Measurements from ENCODE around the gene HSD17B2.
"Not testable (repeated sequence)": the region's sequence is repeated elsewhere in the genome, so short reads cannot be mapped to it uniquely, and the experiment has no call there.

The HSD17B2 gene, protein sequence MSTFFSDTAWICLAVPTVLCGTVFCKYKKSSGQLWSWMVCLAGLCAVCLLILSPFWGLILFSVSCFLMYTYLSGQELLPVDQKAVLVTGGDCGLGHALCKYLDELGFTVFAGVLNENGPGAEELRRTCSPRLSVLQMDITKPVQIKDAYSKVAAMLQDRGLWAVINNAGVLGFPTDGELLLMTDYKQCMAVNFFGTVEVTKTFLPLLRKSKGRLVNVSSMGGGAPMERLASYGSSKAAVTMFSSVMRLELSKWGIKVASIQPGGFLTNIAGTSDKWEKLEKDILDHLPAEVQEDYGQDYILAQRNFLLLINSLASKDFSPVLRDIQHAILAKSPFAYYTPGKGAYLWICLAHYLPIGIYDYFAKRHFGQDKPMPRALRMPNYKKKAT

DNA sequence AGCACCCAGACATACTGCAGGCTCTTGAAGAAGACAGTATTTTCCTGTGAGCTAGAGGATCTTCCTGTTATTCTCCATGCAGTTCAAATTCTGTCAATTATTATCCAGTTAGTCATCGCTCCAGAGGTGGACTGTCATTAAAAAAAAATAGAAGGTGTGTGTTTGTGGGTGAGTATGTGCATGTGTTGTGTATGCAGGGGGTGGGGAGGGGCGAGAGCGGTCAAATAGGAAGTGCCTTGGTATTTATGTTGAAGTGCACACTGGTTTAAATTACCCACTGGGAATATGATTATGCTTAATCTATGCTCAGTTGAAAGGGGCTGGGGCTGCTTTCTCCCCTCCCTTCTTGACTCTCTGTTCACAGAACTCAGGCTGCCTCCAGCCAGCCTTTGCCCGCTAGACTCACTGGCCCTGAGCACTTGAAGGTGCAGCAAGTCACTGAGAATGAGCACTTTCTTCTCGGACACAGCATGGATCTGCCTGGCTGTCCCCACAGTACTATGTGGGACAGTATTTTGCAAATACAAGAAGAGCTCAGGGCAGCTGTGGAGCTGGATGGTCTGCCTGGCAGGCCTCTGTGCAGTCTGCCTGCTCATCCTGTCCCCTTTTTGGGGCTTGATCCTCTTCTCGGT, at the start of gene HSD17B2:
Gene HSD17B2 (plus strand): TSS at position 273 of the 632 bp plus-strand sequence. CDS start 172 bp downstream, at position 445.
- no peak for DNase-seq

DNA sequence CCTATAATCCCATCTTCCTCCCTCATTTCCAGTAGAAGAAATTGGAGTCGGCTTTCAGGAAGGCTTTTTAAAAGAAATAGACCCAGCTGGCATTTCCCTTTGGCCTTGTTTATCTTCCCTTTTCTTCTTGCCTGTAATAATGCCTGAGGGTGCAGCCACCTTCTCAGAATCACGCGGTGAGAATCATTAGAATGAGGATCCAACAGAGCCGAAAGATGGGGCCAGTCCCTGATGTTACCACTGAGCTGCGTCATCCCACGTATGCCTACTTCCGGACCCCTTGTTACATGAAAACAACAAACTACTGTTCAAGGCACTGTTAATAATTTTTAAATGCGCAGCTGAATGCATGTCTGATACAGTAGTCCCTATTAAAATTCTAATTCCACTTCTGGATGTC, 47.9 kb upstream of the HSD17B2 start:
- no peak for DNase-seq

DNA sequence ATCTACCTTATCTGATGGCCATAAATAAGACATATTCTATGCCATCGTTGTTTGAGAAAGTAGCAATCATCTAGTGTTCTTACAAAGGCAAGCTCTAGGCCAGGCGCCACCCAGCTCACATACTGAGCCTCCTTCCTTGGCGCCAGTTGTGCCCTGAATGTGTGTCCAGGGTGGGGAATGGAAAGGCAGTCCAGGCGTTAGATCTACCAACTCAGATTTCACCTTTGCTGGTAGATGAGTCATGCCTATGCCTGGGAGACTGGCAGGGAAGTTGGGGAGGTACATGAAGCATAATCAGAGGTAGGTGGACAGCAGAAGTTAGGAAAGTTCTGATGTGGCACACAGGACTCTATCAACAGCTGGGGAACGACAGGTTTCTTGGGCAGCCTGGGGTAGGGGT, 47.3 kb upstream of the HSD17B2 start:
- DNase-seq, result no peak

DNA sequence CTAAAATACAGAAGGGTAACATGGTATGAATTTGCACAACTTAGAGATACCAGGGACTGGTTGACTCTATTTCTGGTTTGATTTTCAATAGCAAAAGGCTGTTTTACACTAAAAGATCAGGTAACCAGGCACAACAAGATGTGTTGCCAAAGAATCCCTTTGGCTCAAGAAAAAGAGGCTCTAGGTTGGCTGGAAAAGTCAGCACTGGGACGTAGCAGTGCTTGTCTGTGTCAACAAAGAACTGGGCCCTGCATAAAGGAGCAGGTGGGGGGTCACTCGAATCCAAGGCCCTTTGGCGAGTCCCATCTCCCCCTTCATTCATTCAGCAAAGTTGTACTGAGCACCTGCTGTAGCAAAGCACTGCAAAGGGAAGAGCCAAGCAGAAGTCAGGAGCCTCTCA, 42.2 kb upstream of the HSD17B2 start:
- DNase-seq, result no peak

DNA sequence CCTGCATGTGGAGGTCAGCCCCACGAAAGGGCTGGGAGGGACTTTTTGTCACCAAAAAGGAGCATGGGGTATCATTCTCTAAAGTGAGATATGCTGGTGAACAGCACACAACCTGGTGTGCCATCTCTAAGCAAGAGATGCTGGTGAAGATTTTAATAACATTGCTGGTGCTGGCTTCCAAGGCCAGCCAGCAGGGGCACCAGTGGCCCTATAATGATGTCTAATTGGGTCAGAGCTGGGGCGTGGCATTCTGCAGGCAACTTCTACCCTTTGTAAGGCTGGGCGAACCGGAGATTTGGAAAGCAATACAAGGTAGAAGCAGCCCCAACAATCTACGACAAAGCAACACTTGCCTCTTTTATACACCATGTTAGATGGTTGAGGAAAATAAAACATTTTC, 40.6 kb upstream of the HSD17B2 start:
- no peak for DNase-seq

DNA sequence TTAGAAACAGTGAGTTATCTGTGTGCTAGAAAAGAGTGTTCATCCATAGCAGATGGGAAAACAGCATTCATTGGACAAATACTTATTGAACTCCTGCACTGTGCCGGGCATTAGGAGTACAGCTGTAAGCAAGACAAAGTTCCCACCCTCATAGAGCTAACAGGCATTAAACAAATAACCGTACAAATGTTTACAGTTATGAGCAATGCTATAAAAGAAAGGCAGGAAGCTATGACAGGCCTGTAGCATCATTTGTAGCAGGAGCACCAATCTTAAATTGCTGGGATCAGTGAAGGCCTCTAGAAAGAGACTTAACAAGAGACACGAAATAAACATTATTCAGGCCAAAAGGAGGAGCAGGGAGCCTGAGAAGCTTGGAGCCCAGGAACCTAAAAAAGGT, 39.4 kb upstream of the HSD17B2 start:
- no peak for DNase-seq

DNA sequence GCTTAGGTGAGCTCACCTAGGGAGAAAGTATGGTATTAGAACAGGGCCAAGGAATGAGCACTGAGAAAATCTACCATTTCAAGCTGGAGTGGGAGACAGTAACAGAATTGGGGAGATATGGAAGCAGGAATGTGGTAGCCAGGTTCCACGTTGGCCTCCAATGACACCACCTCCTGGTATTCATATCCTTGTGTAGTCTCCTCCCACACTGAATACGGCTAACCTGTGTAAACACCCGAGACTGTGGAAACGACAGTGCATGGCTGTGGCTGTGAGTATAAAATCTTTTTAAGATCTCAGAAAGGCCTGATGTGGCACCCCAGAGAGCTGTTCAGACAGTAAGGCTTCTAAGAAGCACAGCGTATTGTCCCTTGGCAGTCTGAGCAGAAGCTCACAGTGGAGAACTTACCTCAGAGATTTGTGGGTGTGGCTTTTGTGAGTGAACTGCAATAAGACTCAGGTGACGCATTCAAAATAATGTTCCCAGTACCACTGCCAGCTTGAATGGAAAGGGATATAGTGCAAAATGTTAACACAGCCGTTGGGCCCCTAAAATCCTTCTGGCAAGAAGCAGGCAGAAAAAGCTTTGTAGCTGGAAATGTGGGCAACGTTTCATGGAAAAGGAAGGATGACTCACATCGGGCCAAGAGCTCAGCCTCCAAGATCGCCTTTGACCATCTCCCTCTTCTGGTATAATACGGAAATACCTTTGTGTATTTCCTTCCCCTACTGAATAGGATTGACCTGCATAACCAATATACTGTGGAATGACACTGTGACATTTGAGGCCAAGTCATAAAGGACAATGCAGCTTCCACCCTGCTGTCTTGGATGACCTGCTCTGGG, 38.2 kb upstream of the HSD17B2 start:
- peak; percentile 60 for DNase-seq

DNA sequence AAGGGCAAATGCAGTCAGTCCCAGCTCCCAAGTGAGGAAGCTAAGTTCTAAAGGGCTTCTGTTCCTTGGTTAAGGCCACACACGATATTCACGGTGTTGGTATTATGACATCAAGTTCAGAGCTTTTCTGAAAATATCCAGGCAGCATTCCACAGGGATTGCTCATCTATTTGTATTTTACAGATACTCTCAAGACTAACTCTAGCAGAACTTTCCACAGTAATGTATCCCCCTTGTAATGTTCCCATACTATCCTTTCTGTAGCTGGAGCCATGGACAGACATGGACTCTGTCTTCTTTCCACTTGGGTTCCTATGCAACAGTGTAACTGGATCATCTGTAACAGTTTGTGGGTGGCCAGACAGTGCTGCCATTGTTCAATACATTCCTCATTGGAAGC, 37.3 kb upstream of the HSD17B2 start:
- DNase-seq, result no peak

DNA sequence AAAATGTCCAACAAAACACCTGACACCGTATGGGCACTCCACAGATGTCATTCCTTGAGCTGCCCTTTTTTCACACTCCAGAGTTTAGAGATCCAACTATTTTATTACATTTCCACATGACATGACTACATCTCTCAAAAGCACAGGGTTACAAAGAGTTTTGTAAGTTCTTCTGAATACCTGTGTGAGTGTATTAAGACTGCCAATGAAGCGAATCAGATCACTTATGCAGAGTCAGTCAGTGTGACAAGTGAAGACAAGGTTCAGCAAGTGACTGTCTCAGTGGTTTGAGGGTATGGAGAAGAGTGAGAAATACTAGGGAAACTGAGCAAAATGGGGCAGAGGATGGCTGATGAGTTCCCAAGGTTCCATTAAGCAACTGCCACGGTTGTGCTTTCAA, 32.2 kb upstream of the HSD17B2 start:
- DNase-seq, result no peak

DNA sequence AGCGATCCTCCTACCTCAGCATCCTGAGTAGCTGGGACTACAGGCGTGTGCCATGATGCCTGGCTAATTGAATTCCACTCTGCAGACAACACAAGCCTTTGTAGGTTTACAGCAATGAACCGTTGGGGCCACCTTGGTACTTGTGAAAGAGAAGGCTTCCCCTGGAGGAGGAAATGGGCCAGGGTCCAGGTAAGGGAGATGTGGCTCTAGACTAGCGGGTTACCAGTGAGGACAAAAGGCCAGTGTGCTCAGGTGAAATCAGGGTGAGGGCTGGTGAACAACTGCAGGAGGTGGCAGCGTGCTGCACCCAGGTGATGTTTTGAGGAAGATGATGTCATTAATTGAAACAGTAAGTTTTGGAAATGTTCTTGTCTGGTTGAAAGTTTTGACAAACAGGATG, 30.5 kb upstream of the HSD17B2 start:
- no peak for DNase-seq

DNA sequence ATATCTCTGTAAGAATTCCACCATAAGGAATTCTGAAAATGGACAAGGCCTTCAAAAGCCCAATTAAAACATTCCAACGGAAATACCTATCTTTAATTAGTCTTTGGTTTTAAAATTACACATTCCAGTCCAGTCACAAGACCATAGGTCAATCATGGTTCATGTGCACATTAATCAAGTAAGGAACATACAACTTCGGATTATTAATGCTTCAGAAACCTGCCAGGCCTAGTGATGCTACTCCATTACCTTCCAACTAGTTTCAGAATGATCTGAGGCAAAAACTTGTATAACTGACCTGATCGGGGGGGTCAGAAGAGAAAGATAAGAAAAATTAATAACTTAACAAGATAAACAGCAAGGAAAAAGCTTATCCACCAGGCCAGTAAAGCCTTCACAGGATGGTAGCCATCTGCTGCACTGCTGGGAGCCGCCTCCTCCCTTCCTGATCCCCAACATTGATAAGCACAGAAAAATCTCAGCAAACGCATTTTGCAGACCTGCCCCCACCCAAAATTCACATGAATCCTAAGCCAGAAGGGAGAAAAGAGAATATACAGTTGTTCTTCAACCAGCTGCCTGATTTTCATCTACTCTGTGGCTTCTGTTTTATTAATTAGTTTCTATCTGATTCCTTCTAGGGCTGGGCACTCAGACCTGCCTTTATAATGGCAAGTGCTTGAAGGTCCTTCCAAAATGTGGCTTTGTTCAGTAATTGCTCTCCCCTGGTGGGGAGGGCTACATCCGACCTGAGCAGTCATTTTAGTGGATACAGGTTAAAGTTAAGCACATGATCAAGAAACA, 29.8 kb upstream of the HSD17B2 start:
- DNase-seq, result no peak

DNA sequence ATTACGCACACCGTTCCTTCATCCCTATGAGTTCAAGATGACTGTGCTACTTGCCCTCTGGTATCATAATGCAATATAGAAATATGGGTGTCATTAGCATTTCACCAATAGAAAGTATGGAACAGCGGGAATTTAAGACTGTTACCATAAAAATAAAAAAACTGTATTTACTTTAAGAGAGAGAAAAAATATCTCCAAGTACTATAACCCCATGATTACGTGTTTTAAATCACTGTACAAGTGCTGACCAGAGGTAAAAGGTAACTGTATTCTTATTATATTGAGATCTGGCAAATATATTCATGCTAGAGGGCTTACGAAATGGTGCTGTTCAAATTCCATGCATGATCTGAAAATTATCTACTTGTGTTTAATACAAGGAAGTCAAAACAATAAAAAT, 29.0 kb upstream of the HSD17B2 start:
- DNase-seq, result no peak

DNA sequence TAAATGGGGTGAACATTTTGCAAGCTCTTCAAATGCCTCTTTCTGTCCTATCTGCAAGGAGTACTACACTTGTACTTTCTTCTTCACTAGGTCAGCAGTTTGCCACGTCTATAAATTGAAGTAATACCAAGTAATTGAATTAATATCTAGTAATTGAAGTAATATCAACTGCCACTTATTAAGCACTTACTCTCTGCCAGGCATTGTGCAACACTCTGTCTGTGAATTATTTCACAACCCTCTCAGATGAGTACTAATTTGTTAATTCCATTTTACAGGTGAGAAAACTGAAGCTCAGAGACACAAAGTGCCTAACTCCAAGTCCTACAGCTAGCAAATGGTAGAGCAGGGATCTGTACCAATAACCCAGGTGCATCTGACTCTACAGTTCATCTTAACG, 27.9 kb upstream of the HSD17B2 start:
- DNase-seq, result no peak

DNA sequence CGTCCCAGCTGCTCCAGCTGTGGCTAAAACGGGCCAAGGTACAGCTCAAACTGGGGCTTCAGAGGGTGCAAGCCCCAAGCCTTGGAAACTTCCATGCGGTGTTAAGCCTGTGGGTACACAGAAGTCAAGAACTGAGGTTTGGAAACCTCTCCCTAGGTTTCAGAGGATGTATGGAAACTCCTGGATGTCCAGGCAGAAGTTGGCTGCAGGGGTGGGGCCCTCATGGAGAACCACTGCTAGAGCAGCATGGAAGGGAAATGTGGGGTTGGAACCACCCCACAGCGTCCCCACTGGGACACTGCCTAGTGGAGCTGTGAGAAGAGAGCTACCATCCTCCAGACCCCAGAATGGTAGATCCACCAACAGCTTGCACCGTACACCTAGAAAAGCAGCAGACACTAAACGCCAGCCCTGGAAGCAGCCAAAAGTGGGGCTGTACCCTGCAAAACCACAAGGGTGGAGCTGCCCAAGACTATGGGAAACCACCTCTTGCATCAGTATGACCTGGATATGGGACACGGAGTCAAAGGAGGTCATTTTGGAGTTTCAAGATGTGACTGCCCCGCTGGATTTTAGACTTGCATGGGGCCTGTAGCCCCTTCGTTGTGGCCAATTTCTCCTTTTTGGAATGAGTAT, 26.0 kb upstream of the HSD17B2 start:
- DNase-seq, result no peak

DNA sequence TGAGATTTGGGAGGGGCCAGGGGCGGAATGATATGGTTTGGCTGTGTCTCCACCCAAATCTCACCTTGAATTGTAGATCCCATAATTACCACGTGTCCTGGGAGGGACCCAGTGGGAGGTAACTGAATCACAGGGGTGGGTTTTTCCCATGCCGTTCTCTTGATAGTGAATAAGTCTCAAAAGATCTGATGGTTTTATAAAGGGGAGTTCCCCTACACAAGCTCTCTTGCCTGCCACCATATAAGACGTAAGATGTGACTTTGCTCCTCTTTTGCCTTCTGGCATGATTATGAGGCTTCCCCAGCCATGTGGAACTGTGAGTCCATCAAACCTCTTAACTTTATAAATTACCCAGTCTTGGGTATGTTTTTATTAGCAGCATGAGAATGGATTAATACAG, 25.3 kb upstream of the HSD17B2 start:
- DNase-seq, result not testable (repeated sequence)

DNA sequence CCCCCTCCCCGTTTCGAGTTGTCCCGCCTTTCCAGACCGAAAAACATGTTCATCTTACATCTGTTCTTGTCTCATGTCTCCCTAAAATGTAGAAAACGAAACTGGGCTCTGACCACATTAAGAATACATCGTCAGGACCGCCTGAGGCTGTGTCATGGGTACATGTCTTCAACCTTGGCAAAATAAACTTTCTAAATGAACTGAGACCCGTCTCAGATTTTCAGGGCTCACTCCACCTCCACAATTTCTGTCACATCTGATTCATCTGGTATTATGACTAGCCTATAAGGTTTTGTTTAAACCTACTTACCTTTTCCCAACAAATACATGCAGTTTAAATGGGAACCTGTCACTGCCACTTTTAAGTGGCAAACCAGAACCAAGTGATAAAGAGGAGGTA, 24.4 kb upstream of the HSD17B2 start:
- DNase-seq, result no peak

DNA sequence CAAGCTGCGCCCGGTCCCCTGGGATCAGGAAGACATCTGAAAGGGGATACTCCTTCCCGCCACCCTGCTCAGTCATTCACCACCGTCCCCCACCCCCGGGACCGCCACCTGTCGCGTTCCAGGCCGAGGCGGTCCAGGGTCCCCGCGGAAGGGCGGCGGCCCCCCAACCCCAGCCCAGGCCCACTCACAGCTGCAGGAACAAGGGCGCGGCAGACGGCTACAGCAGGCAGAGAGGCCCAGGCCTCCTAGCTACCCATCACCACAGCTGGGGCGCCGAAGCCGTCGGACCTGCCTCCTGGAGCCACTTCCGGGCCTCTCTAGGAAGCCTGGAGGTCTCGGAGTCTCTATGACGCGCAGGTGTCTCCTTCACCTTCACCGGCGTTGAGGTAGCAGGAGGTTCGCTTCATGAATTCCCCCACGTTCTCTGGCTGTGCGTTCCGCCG, 23.8 kb upstream of the HSD17B2 start, which contains the start of gene SDR42E1:
Gene SDR42E1 (minus strand): TSS at position 272 of the 443 bp plus-strand sequence. CDS start 10,612 bp downstream, outside the sequence.
- DNase-seq, result no peak

DNA sequence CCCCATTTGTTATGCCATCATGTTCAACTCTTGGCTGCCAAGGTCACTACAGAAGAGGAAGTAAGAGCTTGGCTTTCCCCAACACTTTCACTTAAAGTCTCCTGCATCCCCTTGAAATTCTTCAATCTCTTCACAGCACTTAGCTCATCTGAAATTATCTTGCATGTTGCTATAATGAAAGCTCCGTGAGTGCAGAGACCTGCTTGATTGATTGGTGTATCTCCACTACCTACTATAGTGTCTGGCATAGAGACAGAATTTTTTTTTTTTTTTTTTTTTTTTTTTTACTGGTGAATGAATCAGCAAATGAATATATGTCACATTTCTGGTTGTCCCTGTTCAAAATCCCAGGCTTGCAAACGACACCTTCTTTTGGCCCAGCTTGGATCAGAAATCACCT, 21.9 kb upstream of the HSD17B2 start:
- peak; percentile 37 for DNase-seq

DNA sequence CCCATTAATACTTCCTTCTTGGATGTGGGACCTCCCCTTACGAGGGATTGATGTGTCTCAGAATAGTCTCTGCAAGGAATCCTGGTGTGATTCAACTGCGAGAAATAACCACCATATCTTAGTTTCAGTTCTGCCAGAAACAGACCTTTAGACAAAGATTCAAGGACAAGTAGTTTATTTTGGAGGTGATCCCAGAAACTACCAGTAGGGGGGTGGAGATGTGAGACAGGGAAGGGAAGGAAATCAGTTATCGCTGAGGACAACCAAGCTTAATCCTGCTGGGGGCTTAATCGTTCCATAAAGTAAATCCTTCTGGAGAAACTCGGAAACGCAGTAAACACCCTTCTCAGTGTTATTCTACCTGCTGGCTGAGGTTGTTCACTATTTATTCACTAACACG, 18.8 kb upstream of the HSD17B2 start:
- DNase-seq, result peak; percentile 71

DNA sequence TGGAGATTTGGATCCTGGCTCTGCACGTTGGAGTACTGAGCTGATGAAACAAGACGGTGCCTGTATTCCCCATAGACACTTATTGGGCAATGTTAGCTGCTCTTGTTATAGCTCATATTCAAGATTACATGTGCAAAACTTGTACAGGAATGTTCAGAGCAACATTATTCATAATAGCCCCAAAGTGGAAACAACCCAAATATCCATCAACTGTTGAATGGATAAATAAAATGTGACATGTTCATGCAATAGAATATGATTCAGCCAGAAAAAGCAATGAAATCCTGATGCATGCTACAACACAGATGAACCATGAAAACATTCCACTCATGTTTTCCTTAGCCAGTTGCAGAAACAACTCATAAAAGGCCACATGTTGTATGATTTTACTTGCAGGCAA, 18.1 kb upstream of the HSD17B2 start:
- DNase-seq, result no peak

DNA sequence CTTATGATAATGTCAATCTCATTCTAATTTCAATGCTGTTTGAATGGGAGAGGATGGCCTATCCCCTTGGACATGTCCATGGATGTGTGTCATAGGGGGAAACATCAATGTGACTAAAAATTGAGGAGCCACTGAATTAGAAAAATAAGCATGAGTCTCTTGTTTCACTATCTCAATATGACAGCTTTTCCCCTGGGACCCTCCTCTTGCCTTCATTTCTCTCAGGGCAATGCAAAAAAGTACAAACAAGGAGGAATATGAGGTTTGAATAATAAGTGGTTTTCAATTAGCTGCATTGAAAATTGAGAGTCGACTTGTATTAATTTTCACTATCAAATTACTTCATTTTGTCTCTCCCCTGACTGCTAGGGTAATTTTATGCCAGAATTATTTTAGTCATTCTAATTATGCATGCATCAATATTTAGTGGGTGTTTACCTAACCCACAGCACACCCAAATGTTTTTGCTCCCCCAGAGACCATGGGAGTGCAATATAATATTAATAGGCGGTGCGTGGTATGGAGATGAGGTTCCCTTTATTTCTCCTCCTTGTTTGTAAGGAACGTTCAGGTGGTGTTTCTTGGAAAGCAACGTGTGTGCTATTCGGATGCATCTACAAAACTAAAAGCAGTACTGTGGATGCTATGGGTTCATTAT, 17.0 kb upstream of the HSD17B2 start:
- no peak for DNase-seq

DNA sequence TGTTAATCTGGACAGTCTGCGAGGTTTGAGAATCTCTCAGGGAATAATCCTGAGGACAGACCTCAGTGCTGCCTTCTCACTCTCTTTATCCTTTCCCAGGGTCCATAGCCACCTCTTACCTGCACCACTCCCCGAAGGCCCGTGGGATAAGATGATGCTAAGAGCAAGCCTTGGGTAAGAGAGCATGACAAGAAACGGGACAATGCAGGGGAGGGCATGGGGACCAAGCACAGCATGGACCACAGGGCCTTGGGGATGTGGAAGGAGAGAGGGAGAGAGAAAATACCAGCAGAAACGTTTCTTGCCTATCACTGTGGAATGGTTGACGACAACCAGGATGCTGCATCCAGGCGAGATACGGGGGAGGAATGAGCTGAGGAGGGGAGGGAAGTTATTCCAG, 15.5 kb upstream of the HSD17B2 start:
- DNase-seq, result no peak

All from MV-4-11 (cell line).